Measurements from ENCODE around the gene LRP1B. TPM values are rescaled to one million over a fixed set of nuclear protein-coding genes. Genes with fewer than 3 reads are reported as not detected.

Gene LRP1B
- total RNA-seq, 1 donor from 2014 or later, result 0.38 TPM

DNA sequence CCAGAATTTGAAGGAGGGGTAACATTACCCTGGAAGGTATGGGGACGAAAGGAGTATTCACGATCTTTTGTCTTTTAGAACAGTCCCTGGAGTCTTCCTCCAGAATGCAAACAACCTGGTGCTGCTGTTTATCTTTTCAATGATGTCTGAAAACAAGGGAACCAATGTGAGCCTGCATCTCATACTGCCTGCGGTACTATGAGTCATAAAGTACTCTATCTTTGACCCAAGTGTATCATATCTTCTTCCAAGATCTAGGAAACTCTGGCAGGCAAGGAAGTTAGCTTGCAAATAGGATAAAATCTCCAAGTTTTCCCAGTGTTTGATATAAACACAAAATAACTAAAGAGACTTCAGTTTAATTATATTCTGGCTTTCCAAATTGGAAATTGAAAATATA is 968.5 kb downstream of the LRP1B start:
- H3K36me3 ChIP-seq (ENCODE audit: control insufficient read depth, insufficient read depth, low read length), result no peaks in the 10 kb centered on the region
- DNase-seq (ENCODE audit: low read depth), result no peak
- TF ChIP-seq, protein P1, sequence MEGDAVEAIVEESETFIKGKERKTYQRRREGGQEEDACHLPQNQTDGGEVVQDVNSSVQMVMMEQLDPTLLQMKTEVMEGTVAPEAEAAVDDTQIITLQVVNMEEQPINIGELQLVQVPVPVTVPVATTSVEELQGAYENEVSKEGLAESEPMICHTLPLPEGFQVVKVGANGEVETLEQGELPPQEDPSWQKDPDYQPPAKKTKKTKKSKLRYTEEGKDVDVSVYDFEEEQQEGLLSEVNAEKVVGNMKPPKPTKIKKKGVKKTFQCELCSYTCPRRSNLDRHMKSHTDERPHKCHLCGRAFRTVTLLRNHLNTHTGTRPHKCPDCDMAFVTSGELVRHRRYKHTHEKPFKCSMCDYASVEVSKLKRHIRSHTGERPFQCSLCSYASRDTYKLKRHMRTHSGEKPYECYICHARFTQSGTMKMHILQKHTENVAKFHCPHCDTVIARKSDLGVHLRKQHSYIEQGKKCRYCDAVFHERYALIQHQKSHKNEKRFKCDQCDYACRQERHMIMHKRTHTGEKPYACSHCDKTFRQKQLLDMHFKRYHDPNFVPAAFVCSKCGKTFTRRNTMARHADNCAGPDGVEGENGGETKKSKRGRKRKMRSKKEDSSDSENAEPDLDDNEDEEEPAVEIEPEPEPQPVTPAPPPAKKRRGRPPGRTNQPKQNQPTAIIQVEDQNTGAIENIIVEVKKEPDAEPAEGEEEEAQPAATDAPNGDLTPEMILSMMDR (IDR thresholded peaks at IDR 0.05; ENCODE audit: insufficient read depth, low read length, poor library complexity, severe bottlenecking), result no peak
- no peaks in the 10 kb centered on the region for H3K27me3 ChIP-seq (ENCODE audit: control insufficient read depth, insufficient read depth, low read length)
- no peak overlapping the region for H3K4me3 ChIP-seq (ENCODE audit: low read depth, low read length)

DNA sequence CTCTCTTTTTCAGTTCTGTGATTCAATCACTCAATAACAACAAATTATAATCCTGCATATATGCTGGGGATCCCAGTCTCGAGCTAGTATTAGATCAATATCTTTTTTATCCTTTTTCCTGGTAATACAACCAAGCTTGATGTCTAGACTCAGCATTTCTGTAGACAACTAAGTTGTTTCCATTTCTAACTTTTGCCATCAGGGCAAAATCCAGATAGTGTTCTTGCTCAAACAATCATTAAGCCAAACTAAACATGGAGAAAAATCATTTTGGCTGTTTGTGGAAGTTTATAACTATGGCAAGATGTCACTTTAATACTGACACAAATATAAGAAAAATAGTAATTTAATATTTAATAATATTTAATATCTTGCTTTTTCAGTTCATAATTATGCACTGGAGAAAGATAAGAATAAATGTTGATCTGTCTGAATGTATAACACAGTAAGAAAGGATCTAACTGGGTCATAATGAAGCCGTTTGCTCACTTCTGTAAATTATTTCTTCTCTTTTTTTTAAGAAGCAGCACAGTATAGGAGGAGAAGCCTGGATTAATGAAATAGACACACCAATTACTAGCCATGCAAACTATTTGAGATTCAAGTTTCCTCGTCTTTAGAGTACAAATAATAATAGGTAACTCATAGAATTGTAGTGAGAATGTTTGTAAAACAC is 979.1 kb downstream of the LRP1B start:
- no peaks in the 10 kb centered on the region for H3K36me3 ChIP-seq (ENCODE audit: control insufficient read depth, insufficient read depth, low read length)
- DNase-seq (ENCODE audit: low read depth), result no peak
- no peaks in the 10 kb centered on the region for H3K27me3 ChIP-seq (ENCODE audit: control insufficient read depth, insufficient read depth, low read length)
- TF ChIP-seq, protein P1 (IDR thresholded peaks at IDR 0.05; ENCODE audit: insufficient read depth, low read length, poor library complexity, severe bottlenecking), result no peak
- H3K4me3 ChIP-seq (ENCODE audit: low read depth, low read length), result no peak overlapping the region

DNA sequence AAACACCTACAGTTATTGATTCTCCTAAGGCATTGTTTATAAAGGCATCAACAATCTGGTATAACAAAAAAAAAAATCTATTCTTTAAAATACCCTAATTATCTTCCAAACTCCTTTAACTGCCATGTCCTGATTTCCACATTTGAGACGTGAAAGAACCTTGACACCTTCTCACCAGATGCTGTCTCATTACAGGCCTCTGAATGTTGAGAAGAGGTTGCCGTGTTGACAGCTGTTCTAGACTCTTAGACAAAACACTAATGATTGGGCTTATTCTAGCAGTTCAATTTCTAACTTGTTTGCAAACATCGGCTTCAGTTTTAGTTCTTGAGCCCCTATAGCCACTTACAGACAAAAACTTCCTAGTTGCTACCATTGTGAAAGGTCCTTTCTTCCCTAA is 988.8 kb downstream of the LRP1B start:
- no peak overlapping the region for H3K4me3 ChIP-seq (ENCODE audit: low read depth, low read length)
- no peak for DNase-seq (ENCODE audit: low read depth)
- H3K27me3 ChIP-seq (ENCODE audit: control insufficient read depth, insufficient read depth, low read length), result no peaks in the 10 kb centered on the region
- TF ChIP-seq, protein P1 (IDR thresholded peaks at IDR 0.05; ENCODE audit: insufficient read depth, low read length, poor library complexity, severe bottlenecking), result no peak
- H3K36me3 ChIP-seq (ENCODE audit: control insufficient read depth, insufficient read depth, low read length), result no peaks in the 10 kb centered on the region

DNA sequence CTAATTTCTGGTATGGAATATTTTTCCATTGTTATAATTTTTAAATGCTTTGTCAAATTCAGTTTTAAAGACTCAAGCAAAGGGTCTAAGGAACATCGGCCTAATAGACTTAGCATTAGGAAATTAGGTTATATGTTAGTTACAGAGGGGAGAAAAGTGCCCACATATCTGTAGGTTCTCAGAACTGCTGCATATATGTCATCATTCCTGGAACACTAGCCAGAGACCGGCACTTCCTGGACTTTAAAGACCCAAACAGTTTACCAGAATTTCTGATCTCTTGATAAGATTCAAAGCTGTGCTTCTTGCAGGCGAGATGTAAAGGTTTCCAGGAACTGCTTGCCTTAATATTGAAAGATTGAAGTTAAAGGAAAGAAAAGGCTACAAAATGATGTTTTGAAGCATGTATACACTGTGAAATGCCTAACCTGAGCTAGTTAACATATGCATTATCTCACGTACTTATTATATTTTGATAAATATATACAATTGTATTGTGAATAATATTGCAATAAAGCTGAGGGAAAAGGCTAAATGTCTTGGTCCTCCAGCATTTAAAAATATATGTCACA is 993.6 kb downstream of the LRP1B start:
- no peak for DNase-seq (ENCODE audit: low read depth)
- TF ChIP-seq, protein P1 (IDR thresholded peaks at IDR 0.05; ENCODE audit: insufficient read depth, low read length, poor library complexity, severe bottlenecking), result no peak
- Histone ChIP-seq H3K36me3 (ENCODE audit: control insufficient read depth, insufficient read depth, low read length) (no peaks in the 10 kb centered on the region), H3K27me3 (ENCODE audit: control insufficient read depth, insufficient read depth, low read length) (no peaks in the 10 kb centered on the region), H3K4me3 (ENCODE audit: low read depth, low read length) (no peak overlapping the region)

DNA sequence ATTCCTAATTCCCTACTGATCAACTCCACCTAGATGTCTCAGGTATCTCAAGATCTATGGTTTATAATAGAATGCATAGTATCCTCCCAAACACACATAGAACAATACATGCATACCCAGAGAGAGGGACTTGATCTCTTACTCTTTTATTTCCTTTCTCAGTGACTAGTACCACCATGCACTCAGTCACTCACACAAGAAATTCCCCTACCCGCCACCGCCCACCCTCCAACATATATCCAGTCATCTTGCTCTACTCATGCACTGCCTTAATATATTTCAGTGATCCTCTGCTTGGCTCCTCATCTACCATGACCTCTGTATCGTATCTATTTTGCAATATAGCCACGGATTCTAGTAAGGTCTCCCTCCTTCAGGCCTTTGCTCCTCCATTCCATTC is 996.9 kb downstream of the LRP1B start:
- DNase-seq (ENCODE audit: low read depth), result no peak
- Histone ChIP-seq H3K4me3 (ENCODE audit: low read depth, low read length) (no peak overlapping the region), H3K27me3 (ENCODE audit: control insufficient read depth, insufficient read depth, low read length) (no peaks in the 10 kb centered on the region), H3K36me3 (ENCODE audit: control insufficient read depth, insufficient read depth, low read length) (no peaks in the 10 kb centered on the region)
- TF ChIP-seq, protein P1 (IDR thresholded peaks at IDR 0.05; ENCODE audit: insufficient read depth, low read length, poor library complexity, severe bottlenecking), result no peak

DNA sequence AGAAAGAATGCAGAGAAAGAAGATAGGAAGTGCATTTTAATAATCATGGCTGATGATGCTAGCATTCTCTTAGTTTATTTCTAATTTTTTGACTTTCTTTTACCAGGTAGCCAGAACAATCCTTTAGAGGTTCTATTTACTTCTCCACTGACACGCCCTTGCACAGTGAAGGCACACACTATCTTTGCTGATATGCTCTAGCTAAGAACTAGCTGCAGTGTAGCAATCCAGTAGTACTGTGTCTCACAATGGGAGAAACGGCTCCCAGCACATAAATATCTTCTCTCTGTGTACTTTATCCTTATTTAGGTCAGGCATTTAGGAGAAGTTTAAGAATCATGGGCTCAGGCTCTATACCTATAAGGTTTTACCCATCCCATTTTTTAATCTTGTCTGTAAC is 1005.4 kb downstream of the LRP1B start:
- H3K27me3 ChIP-seq (ENCODE audit: control insufficient read depth, insufficient read depth, low read length), result no peaks in the 10 kb centered on the region
- H3K36me3 ChIP-seq (ENCODE audit: control insufficient read depth, insufficient read depth, low read length), result no peaks in the 10 kb centered on the region
- TF ChIP-seq, protein P1 (IDR thresholded peaks at IDR 0.05; ENCODE audit: insufficient read depth, low read length, poor library complexity, severe bottlenecking), result no peak
- no peak overlapping the region for H3K4me3 ChIP-seq (ENCODE audit: low read depth, low read length)
- no peak for DNase-seq (ENCODE audit: low read depth)

All from kidney epithelial cell (primary cell).